ENCODE measurements around the gene MOB3B.

DNA sequence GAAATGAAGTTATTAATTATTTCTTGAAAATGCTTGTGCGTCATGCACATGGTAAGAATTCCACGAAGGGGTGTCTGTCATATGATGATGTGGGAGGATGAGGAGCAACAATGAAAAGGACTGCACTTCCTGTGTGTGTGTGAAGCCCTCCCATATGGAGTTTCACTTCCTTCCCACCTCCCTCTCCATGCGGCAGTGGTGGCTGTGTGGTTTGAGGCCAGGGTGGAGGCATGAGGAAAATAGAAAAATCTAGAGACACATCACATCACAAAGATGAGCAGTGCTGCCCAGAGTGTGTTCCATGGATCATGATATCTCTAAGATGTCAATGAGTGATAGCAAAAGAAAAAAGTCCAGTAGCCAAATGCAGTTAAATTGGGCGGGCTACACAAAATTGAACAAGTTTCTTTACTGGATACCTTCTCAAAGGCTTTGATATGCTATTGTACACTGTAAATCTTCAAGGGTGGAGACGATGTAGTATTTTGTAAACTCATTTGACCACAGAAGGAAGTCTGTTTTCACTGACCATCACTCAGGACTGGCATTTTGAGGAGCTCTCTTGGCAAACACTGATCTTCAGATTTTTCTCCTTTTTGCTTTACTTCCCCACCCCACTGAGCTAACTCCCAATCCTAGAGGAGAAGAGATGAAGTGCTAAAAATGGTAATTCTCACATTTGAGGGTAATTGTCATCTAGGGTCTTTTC is 177.0 kb downstream of the MOB3B start:
- TF ChIP-seq REST (tag by site-specific recombination; IDR thresholded peaks at IDR 0.05): no peak
- TF ChIP-seq ZBTB21 (tag by site-specific recombination; IDR thresholded peaks at IDR 0.05): no peak
- no peak for TF ChIP-seq ZNF792 (tag by site-specific recombination; IDR thresholded peaks at IDR 0.05)
- TF ChIP-seq, protein P1, sequence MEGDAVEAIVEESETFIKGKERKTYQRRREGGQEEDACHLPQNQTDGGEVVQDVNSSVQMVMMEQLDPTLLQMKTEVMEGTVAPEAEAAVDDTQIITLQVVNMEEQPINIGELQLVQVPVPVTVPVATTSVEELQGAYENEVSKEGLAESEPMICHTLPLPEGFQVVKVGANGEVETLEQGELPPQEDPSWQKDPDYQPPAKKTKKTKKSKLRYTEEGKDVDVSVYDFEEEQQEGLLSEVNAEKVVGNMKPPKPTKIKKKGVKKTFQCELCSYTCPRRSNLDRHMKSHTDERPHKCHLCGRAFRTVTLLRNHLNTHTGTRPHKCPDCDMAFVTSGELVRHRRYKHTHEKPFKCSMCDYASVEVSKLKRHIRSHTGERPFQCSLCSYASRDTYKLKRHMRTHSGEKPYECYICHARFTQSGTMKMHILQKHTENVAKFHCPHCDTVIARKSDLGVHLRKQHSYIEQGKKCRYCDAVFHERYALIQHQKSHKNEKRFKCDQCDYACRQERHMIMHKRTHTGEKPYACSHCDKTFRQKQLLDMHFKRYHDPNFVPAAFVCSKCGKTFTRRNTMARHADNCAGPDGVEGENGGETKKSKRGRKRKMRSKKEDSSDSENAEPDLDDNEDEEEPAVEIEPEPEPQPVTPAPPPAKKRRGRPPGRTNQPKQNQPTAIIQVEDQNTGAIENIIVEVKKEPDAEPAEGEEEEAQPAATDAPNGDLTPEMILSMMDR (tag by site-specific recombination; IDR thresholded peaks at IDR 0.05): no peak

All from HEK293 (cell line).